HepG2 (cell line): ENCODE data around the gene ADGRL3. TPM values are rescaled to one million over a fixed set of nuclear protein-coding genes. Genes with fewer than 3 reads are reported as not detected.
"Not testable (repeated sequence)": the region's sequence is repeated elsewhere in the genome, so short reads cannot be mapped to it uniquely, and the experiment has no call there.

Experiments used
- ATAC-seq: fragments of 200-7000 bp; cut with Tn5 transposase; 3 replicates; pipeline ENCODE4 v1.9.1; 2020; ENCODE audit warnings: mild to moderate bottlenecking, moderate library complexity
- BruUV-seq: library from RNA; stranded (reverse); fragments of 400-500 nt; replicated peaks from 2 replicates; lab custom pipeline; 2021; lab: Mats Ljungman, UMichigan
- CTCF ChIA-PET: fragments of 300-600 bp; formaldehyde crosslinking; extraction: SDS; loops from one replicate; lab custom pipeline; 2021; ENCODE audit warnings: low total read pairs, inconsistent platforms, low intra/inter-chr PET ratio; lab: Yijun Ruan, JAX
- POLR2A ChIA-PET: fragments of 350-600 bp; sonication (Branson Sonifier 250); formaldehyde crosslinking; loops from one replicate; lab custom pipeline; 2020; ENCODE audit warnings: antibody characterized with exemption, inconsistent platforms; lab: Yijun Ruan, JAX
- DNase-seq: peaks from one replicate; pipeline ENCODE4 v3.0.0-alpha.2; 2015; ENCODE audit warnings: low spot score
- FAIRE-seq: peaks from 3 replicates; lab custom pipeline; 2011; peaks lifted over from hg19 to GRCh38; lab: Jason Lieb, UNC
- H2AFZ ChIP-seq: one replicate; pipeline ENCODE4 v1.6.1; 2011; ENCODE audit warnings: low read length, inconsistent platforms
- H3K27ac ChIP-seq: fragments of 300-600 bp; 3 replicates; pipeline ENCODE4 v1.8.0; 2011; ENCODE audit warnings: mixed run types, mild to moderate bottlenecking, mixed read lengths, low read length, inconsistent platforms; ENCODE audit not compliant: insufficient read depth; ENCODE audit errors: extremely low read length
- H3K27me3 ChIP-seq, 2 experiments: fragments of 200-600 bp in 1 of 2; 2 replicates in 1 of 2; 3 replicates in 1 of 2; pipeline versions ENCODE4 v1.6.0 to v1.8.0; 2011; ENCODE audit warnings: low read length in 2 of 2, mild to moderate bottlenecking in 2 of 2, moderate library complexity in 2 of 2, inconsistent platforms in 1 of 2; ENCODE audit not compliant: insufficient read depth in 2 of 2, control insufficient read depth in 1 of 2
- H3K36me3 ChIP-seq, 2 experiments: fragments of 200-600 bp in 1 of 2; replicated peaks in 1 of 2; 2 replicates in 1 of 2; 3 replicates in 1 of 2; pipeline versions ENCODE4 v1.5.1 to v1.8.0; 2011; ENCODE audit warnings: low read length in 2 of 2, inconsistent platforms in 1 of 2; ENCODE audit not compliant: insufficient read depth in 2 of 2, control insufficient read depth in 1 of 2
- H3K4me1 ChIP-seq: 2 replicates; pipeline ENCODE4 v1.5.1; 2012; ENCODE audit warnings: low read length, inconsistent platforms; ENCODE audit not compliant: insufficient read depth
- H3K4me2 ChIP-seq: 2 replicates; pipeline ENCODE4 v1.6.0; 2011; ENCODE audit warnings: low read depth, low read length, inconsistent platforms
- H3K4me3 ChIP-seq, 3 experiments: fragments of 200-600 bp in 1 of 3; sonication (generic), shearing (Covaris generic) in 1 of 3; replicated peaks in 1 of 3; 2 replicates each; pipeline ENCODE4 v1.5.1; 2011 to 2016; ENCODE audit warnings: low read length in 3 of 3, inconsistent platforms in 2 of 3, low read depth in 2 of 3, mild to moderate bottlenecking in 2 of 3, control low read depth in 1 of 3, mixed read lengths in 1 of 3; ENCODE audit not compliant: insufficient read depth in 1 of 3
- H3K79me2 ChIP-seq: one replicate; pipeline ENCODE4 v1.6.1; 2011; ENCODE audit warnings: low read length, inconsistent platforms; ENCODE audit not compliant: insufficient read depth
- H3K9ac ChIP-seq: 2 replicates; pipeline ENCODE4 v1.6.0; 2011; ENCODE audit warnings: mild to moderate bottlenecking, low read depth, low read length, inconsistent platforms; ENCODE audit not compliant: insufficient read depth
- H3K9me3 ChIP-seq: 2 replicates; pipeline ENCODE4 v1.5.1; 2012; ENCODE audit warnings: mild to moderate bottlenecking, low read length
- H4K20me1 ChIP-seq: 2 replicates; pipeline ENCODE4 v1.6.0; 2011; ENCODE audit warnings: inconsistent platforms, mild to moderate bottlenecking, low read length, moderate library complexity; ENCODE audit not compliant: insufficient read depth
- GATAD2A ChIP-seq: IDR thresholded peaks from 2 replicates; pipeline ENCODE4 v1.6.1; 2016
- ZNF333 ChIP-seq: sonication (generic); formaldehyde crosslinking; IDR thresholded peaks from 2 replicates; pipeline ENCODE4 v1.4.0; 2020; ENCODE audit warnings: mild to moderate bottlenecking, missing genetic modification reagents, borderline replicate concordance
- ZNF451 ChIP-seq: sonication (generic); formaldehyde crosslinking; IDR thresholded peaks from 2 replicates; pipeline ENCODE4 v1.5.0; 2020; ENCODE audit warnings: mild to moderate bottlenecking, missing genetic modification reagents
- WGBS: methylation state at CpG from one replicate; pipeline ENCODE4 v1.1.6; 2017; ENCODE audit warnings: low lambda C conversion rate; 5-methylcytosine and 5-hydroxymethylcytosine counted together
- in situ Hi-C: cut with HindIII; loops from 2 replicates; pipeline ENCODE4 v1.10.0; 2017; ENCODE audit warnings: low pct_unique_long_range_greater_than_20kb; ENCODE audit not compliant: extremely low pct_ligation_motif_present
- intact Hi-C: fragments of 100-400 bp; cut with micrococcal nuclease; formaldehyde crosslinking; loops from one replicate; pipeline ENCODE4 v1.10.0; 2022; ENCODE audit not compliant: unreplicated experiment
- polyA plus RNA-seq, 8 experiments: library from polyadenylated mRNA; depleted of rRNA in 3 of 8; stranded (reverse) in 7 of 8; unstranded in 1 of 8; fragments of >200 nt; fragmentation: Illumina TruSeq in 4 of 8; extraction: Trizol in 4 of 8; gene quantifications; 2 replicates each; pipeline versions ENCODE4 v1.2.1 to v1.2.3, GENCODE V29; 2011 to 2016; ENCODE audit warnings: low read depth in 4 of 8, missing spikeins in 1 of 8, mixed read lengths in 1 of 8; ENCODE audit not compliant: insufficient read depth in 1 of 8
- total RNA-seq, 5 experiments: library from RNA; depleted of rRNA; stranded (reverse); fragments of >200 nt; fragmentation: Illumina TruSeq; extraction: Trizol; gene quantifications; 2 replicates each; pipeline ENCODE4 v1.2.3, GENCODE V29; 2016; ENCODE audit warnings: low read depth in 1 of 5
- TF ChIP-seq, protein P1 (sequence below), 2 experiments: sonication (generic) in 1 of 2; formaldehyde crosslinking in 1 of 2; IDR thresholded peaks; 2 replicates each; pipeline versions ENCODE4 v1.5.1 to v1.6.1; 2011 to 2020; ENCODE audit warnings: borderline replicate concordance in 1 of 2, low read depth in 1 of 2, low read length in 1 of 2, mild to moderate bottlenecking in 1 of 2, missing genetic modification reagents in 1 of 2, moderate library complexity in 1 of 2

Gene ADGRL3
- total and polyA plus RNA-seq, 2 of the 13 experiments (the other 11 are each of a cell fraction or from before 2014, with no cell fraction given): 0.04 to 0.05 TPM

DNA sequence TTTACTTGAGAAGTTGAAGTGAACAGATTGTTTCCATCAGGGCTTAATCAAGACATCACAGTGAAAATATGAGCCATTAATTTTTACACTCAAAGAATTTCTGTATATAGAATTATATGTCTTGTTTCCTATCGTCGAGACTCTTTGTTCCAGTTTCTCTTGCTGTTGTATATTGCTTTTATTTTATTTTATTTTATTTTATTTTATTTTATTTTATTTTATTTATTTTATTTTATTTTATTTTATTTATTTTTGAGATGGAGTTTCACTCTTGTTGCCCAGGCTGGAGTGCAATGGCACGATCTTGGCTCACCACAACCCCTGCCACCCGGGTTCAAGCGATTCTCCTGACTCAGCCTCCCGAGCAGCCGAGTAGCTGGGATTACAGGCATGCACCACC is 786.8 kb downstream of the ADGRL3 start:
- H4K20me1 ChIP-seq, H3K36me3 ChIP-seq, intact Hi-C loops, BruUV-seq, DNase-seq, ATAC-seq, H3K27me3 ChIP-seq, FAIRE-seq, H3K9me3 ChIP-seq, H3K4me1 ChIP-seq, H3K27ac ChIP-seq, CTCF ChIA-PET, H3K79me2 ChIP-seq, in situ Hi-C loops, H2AFZ ChIP-seq, H3K4me2 ChIP-seq, H3K9ac ChIP-seq, POLR2A ChIA-PET, H3K4me3 ChIP-seq: not testable (repeated sequence)
- 27% methylated on average over 7 of the region's 7 CpGs for WGBS

DNA sequence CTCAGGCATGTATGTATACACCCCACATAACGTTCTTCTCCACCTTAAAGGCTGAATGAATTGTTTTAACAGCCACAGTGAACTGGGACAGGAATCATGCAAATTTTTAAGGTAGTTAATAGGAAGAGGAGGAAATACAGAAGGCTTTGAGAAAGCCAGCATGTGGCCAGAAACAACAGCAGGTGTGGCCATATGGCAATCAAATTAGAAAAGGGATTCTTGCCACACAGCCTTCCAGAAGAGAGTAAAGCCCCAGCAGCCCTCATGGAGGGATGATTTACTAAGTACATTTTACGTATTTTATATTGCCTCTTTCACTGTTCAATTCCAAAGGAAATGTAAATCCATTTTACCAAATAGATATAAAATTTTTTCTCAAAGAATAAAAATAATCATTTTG is 792.2 kb downstream of the ADGRL3 start:
- Histone ChIP-seq H4K20me1 (no peaks in the 10 kb centered on the region), H3K27ac (no peak overlapping the region), H2AFZ (no peak overlapping the region), H3K79me2 (no peaks in the 10 kb centered on the region)
- FAIRE-seq: no peak
- ChIA-PET POLR2A (no interaction called here), CTCF (no interaction called here)
- 4% methylated on average over 2 of the region's 2 CpGs for WGBS
- BruUV-seq: no TSS peak
- TF ChIP-seq ZNF451 (no peak), ZNF333 (CRISPR knock-in tag) (no peak), GATAD2A (CRISPR knock-in tag) (no peak)
- TF ChIP-seq, protein P1, sequence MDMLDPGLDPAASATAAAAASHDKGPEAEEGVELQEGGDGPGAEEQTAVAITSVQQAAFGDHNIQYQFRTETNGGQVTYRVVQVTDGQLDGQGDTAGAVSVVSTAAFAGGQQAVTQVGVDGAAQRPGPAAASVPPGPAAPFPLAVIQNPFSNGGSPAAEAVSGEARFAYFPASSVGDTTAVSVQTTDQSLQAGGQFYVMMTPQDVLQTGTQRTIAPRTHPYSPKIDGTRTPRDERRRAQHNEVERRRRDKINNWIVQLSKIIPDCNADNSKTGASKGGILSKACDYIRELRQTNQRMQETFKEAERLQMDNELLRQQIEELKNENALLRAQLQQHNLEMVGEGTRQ (IDR thresholded peaks at IDR 0.05; ENCODE audit: low read depth, low read length): no peak
- TF ChIP-seq, protein P1 (CRISPR knock-in tag; IDR thresholded peaks at IDR 0.05; ENCODE audit: borderline replicate concordance): no peak
- TF ChIP-seq, all 625 proteins: peak for 0
- ATAC-seq (no peak), DNase-seq (no peak)
- Histone ChIP-seq H3K4me2 (no peak overlapping the region), H3K9me3 (no peaks in the 10 kb centered on the region), H3K4me3 (no peak overlapping the region), H3K4me1 (no peaks in the 10 kb centered on the region), H3K9ac (no peak overlapping the region), H3K27me3 (no peaks in the 10 kb centered on the region), H3K36me3 (no peaks in the 10 kb centered on the region)
- intact Hi-C loops: no loop called here
- in situ Hi-C loops: no loop called here
